GM23338 (cell line): Measurements from ENCODE around the gene SLC44A1.

Source experiments
- CTCF ChIP-seq, 2 experiments: fragments of 200-600 bp in 1 of 2; sonication (generic) in 1 of 2; conservative IDR thresholded peaks; 2 replicates each; pipeline versions ENCODE4 v1.5.1 to v1.6.1; 2016 to 2017; ENCODE audit warnings: antibody characterized with exemption in 2 of 2, low read depth in 2 of 2, mild to moderate bottlenecking in 2 of 2, moderate library complexity in 1 of 2
- EZH2 ChIP-seq: fragments of 200-600 bp; sonication (generic); IDR thresholded peaks from one replicate; pipeline ENCODE4 v1.8.0; 2017; ENCODE audit warnings: antibody characterized with exemption, mild to moderate bottlenecking, low read depth; ENCODE audit not compliant: unreplicated experiment
- EZH2phosphoT487 ChIP-seq: fragments of 200-600 bp; sonication (generic); IDR thresholded peaks from one replicate; pipeline ENCODE4 v1.8.1; 2018; ENCODE audit warnings: antibody characterized with exemption; ENCODE audit not compliant: unreplicated experiment
- JUNB ChIP-seq: IDR thresholded peaks from one replicate; pipeline ENCODE4 v1.6.1; 2016; ENCODE audit warnings: antibody characterized with exemption; ENCODE audit not compliant: unreplicated experiment
- POLR2AphosphoS5 ChIP-seq: IDR thresholded peaks from 2 replicates; pipeline ENCODE4 v1.6.1; 2016; ENCODE audit warnings: antibody characterized with exemption, low read depth
- ZNF331 ChIP-seq: fragments of 250-450 bp; sonication (Bioruptor Pico); IDR thresholded peaks from 2 replicates; pipeline ENCODE4 v1.5.0; 2020; ENCODE audit warnings: low read depth, mild to moderate bottlenecking, moderate library complexity
- TF ChIP-seq, protein P1 (sequence below): IDR thresholded peaks from one replicate; pipeline ENCODE4 v1.6.1; 2018; ENCODE audit warnings: antibody characterized with exemption; ENCODE audit not compliant: unreplicated experiment
- TF ChIP-seq, protein P2 (sequence below): fragments of 250-450 bp; sonication (Bioruptor Pico); IDR thresholded peaks from 2 replicates; pipeline ENCODE4 v1.5.0; 2020; ENCODE audit warnings: mild to moderate bottlenecking, moderate library complexity

DNA sequence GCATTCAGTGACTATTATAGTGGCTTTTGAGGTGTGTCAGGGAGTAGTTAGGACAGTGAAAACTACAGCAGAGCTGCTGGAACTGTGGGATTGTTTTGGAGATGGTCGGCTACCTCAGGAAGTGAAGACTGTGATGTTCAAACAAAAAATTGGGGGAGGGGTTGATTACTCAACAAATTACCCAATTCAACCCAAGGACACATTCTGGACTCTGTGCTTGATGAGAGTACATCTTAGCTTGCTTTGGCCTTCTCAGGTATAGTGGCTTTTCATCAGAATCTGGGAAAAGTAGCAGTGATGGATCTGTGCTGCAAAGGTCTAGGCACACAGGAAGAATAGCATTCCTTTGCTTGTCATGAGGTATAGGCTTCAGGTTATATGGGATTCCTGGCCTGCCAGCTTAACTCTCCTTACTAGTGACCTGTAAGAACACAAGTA, 47.0 kb downstream of the SLC44A1 start:
- no peak for TF ChIP-seq CTCF (conservative IDR thresholded peaks at IDR 0.05; ENCODE audit: low read depth in 2 of 2)
- TF ChIP-seq EZH2, result no peak
- no peak for TF ChIP-seq POLR2AphosphoS5
- no peak for TF ChIP-seq EZH2phosphoT487
- no peak for TF ChIP-seq JUNB
- TF ChIP-seq ZNF331, result no peak
- TF ChIP-seq, protein P1, sequence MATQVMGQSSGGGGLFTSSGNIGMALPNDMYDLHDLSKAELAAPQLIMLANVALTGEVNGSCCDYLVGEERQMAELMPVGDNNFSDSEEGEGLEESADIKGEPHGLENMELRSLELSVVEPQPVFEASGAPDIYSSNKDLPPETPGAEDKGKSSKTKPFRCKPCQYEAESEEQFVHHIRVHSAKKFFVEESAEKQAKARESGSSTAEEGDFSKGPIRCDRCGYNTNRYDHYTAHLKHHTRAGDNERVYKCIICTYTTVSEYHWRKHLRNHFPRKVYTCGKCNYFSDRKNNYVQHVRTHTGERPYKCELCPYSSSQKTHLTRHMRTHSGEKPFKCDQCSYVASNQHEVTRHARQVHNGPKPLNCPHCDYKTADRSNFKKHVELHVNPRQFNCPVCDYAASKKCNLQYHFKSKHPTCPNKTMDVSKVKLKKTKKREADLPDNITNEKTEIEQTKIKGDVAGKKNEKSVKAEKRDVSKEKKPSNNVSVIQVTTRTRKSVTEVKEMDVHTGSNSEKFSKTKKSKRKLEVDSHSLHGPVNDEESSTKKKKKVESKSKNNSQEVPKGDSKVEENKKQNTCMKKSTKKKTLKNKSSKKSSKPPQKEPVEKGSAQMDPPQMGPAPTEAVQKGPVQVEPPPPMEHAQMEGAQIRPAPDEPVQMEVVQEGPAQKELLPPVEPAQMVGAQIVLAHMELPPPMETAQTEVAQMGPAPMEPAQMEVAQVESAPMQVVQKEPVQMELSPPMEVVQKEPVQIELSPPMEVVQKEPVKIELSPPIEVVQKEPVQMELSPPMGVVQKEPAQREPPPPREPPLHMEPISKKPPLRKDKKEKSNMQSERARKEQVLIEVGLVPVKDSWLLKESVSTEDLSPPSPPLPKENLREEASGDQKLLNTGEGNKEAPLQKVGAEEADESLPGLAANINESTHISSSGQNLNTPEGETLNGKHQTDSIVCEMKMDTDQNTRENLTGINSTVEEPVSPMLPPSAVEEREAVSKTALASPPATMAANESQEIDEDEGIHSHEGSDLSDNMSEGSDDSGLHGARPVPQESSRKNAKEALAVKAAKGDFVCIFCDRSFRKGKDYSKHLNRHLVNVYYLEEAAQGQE, result no peak
- TF ChIP-seq, protein P2, sequence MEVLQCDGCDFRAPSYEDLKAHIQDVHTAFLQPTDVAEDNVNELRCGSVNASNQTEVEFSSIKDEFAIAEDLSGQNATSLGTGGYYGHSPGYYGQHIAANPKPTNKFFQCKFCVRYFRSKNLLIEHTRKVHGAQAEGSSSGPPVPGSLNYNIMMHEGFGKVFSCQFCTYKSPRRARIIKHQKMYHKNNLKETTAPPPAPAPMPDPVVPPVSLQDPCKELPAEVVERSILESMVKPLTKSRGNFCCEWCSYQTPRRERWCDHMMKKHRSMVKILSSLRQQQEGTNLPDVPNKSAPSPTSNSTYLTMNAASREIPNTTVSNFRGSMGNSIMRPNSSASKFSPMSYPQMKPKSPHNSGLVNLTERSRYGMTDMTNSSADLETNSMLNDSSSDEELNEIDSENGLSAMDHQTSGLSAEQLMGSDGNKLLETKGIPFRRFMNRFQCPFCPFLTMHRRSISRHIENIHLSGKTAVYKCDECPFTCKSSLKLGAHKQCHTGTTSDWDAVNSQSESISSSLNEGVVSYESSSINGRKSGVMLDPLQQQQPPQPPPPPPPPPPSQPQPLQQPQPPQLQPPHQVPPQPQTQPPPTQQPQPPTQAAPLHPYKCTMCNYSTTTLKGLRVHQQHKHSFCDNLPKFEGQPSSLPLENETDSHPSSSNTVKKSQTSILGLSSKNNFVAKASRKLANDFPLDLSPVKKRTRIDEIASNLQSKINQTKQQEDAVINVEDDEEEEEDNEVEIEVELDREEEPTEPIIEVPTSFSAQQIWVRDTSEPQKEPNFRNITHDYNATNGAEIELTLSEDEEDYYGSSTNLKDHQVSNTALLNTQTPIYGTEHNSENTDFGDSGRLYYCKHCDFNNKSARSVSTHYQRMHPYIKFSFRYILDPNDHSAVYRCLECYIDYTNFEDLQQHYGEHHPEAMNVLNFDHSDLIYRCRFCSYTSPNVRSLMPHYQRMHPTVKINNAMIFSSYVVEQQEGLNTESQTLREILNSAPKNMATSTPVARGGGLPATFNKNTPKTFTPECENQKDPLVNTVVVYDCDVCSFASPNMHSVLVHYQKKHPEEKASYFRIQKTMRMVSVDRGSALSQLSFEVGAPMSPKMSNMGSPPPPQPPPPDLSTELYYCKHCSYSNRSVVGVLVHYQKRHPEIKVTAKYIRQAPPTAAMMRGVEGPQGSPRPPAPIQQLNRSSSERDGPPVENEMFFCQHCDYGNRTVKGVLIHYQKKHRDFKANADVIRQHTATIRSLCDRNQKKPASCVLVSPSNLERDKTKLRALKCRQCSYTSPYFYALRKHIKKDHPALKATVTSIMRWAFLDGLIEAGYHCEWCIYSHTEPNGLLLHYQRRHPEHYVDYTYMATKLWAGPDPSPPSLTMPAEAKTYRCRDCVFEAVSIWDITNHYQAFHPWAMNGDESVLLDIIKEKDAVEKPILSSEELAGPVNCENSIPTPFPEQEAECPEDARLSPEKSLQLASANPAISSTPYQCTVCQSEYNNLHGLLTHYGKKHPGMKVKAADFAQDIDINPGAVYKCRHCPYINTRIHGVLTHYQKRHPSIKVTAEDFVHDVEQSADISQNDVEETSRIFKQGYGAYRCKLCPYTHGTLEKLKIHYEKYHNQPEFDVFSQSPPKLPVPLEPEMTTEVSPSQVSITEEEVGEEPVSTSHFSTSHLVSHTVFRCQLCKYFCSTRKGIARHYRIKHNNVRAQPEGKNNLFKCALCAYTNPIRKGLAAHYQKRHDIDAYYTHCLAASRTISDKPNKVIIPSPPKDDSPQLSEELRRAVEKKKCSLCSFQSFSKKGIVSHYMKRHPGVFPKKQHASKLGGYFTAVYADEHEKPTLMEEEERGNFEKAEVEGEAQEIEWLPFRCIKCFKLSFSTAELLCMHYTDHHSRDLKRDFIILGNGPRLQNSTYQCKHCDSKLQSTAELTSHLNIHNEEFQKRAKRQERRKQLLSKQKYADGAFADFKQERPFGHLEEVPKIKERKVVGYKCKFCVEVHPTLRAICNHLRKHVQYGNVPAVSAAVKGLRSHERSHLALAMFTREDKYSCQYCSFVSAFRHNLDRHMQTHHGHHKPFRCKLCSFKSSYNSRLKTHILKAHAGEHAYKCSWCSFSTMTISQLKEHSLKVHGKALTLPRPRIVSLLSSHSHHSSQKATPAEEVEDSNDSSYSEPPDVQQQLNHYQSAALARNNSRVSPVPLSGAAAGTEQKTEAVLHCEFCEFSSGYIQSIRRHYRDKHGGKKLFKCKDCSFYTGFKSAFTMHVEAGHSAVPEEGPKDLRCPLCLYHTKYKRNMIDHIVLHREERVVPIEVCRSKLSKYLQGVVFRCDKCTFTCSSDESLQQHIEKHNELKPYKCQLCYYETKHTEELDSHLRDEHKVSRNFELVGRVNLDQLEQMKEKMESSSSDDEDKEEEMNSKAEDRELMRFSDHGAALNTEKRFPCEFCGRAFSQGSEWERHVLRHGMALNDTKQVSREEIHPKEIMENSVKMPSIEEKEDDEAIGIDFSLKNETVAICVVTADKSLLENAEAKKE (CRISPR knock-in tag), result no peak
